Astrocyte (in vitro differentiated cells and primary cell): ENCODE results near the gene C1GALT1. TPM values are rescaled to one million over a fixed set of nuclear protein-coding genes. Genes with fewer than 3 reads are reported as not detected.

ENCODE experiments used
- DNase-seq: peaks from one replicate; pipeline ENCODE4 v3.0.0-alpha.2; 2010; ENCODE audit warnings: low read depth
- FAIRE-seq: peaks from 2 replicates; lab custom pipeline; 2011; peaks lifted over from hg19 to GRCh38; lab: Jason Lieb, UNC
- H2AFZ ChIP-seq: 2 replicates; pipeline ENCODE4 v1.6.0; 2012; ENCODE audit warnings: low read depth, low read length, inconsistent platforms
- H3K27ac ChIP-seq: 2 replicates; pipeline ENCODE4 v1.5.1; 2011; ENCODE audit warnings: low read depth, low read length, inconsistent platforms
- H3K27me3 ChIP-seq: 2 replicates; pipeline ENCODE4 v1.6.0; 2011; ENCODE audit warnings: low read length, inconsistent platforms; ENCODE audit not compliant: insufficient read depth
- H3K36me3 ChIP-seq: 2 replicates; pipeline ENCODE4 v1.5.1; 2011; ENCODE audit warnings: low read length, inconsistent platforms; ENCODE audit not compliant: insufficient read depth
- H3K4me1 ChIP-seq: 2 replicates; pipeline ENCODE4 v1.5.1; 2011; ENCODE audit warnings: low read length, inconsistent platforms; ENCODE audit not compliant: insufficient read depth
- H3K4me2 ChIP-seq: 2 replicates; pipeline ENCODE4 v1.6.0; 2012; ENCODE audit warnings: low read length, inconsistent platforms
- H3K4me3 ChIP-seq: 2 replicates; pipeline ENCODE4 v1.5.1; 2011; ENCODE audit warnings: low read depth, mild to moderate bottlenecking, low read length, inconsistent platforms; ENCODE audit not compliant: insufficient read depth
- H3K79me2 ChIP-seq: 2 replicates; pipeline ENCODE4 v1.6.0; 2012; ENCODE audit warnings: mild to moderate bottlenecking, low read length, inconsistent platforms; ENCODE audit not compliant: insufficient read depth
- H3K9ac ChIP-seq: 2 replicates; pipeline ENCODE4 v1.6.0; 2012; ENCODE audit warnings: mild to moderate bottlenecking, low read length, inconsistent platforms
- H3K9me3 ChIP-seq: 2 replicates; pipeline ENCODE4 v1.5.1; 2012; ENCODE audit warnings: low read depth, mild to moderate bottlenecking, low read length, inconsistent platforms; ENCODE audit not compliant: insufficient read depth
- H4K20me1 ChIP-seq: 2 replicates; pipeline ENCODE4 v1.6.0; 2012; ENCODE audit warnings: low read length, inconsistent platforms; ENCODE audit not compliant: insufficient read depth
- H3K27ac Mint-ChIP-seq: one replicate; pipeline ENCODE4 v1.8.0; 2021; ENCODE audit warnings: mild to moderate bottlenecking, mixed read lengths; ENCODE audit not compliant: unreplicated experiment
- H3K27me3 Mint-ChIP-seq: one replicate; pipeline ENCODE4 v1.8.0; 2021; ENCODE audit warnings: low read depth, mixed read lengths; ENCODE audit not compliant: unreplicated experiment
- H3K36me3 Mint-ChIP-seq: one replicate; pipeline ENCODE4 v1.8.0; 2021; ENCODE audit warnings: low read depth, mixed read lengths; ENCODE audit not compliant: unreplicated experiment
- H3K4me1 Mint-ChIP-seq: one replicate; pipeline ENCODE4 v1.8.0; 2021; ENCODE audit warnings: low read depth, mixed read lengths; ENCODE audit not compliant: unreplicated experiment
- H3K4me3 Mint-ChIP-seq: one replicate; pipeline ENCODE4 v1.8.0; 2021; ENCODE audit warnings: mild to moderate bottlenecking, moderate library complexity, mixed read lengths; ENCODE audit not compliant: unreplicated experiment
- H3K9me3 Mint-ChIP-seq: one replicate; pipeline ENCODE4 v1.8.0; 2021; ENCODE audit warnings: mild to moderate bottlenecking, mixed read lengths; ENCODE audit not compliant: unreplicated experiment
- CTCF ChIP-seq: IDR thresholded peaks from 2 replicates; pipeline ENCODE4 v1.5.1; 2011; ENCODE audit warnings: low read depth, mild to moderate bottlenecking, inconsistent platforms, low read length, moderate library complexity; ENCODE audit not compliant: insufficient read depth
- EZH2 ChIP-seq: IDR thresholded peaks from 2 replicates; pipeline ENCODE4 v1.6.1; 2012; ENCODE audit warnings: mild to moderate bottlenecking, low read length, inconsistent platforms; ENCODE audit not compliant: insufficient read depth
- total RNA-seq: library from RNA; stranded (reverse); gene quantifications from 2 replicates; pipeline ENCODE4 v1.2.1, GENCODE V29; 2021

Gene C1GALT1
- total RNA-seq, 1 donor from 2014 or later, result 40.0 TPM

- H3K4me1 Mint-ChIP-seq, result peaks cover 10% of the 10 kb centered on the region
- Histone ChIP-seq H3K79me2 (no peaks in the 10 kb centered on the region), H2AFZ (no peak overlapping the region), H3K4me1 (no peaks in the 10 kb centered on the region), H3K36me3 (no peaks in the 10 kb centered on the region), H3K27ac (no peak overlapping the region), H4K20me1 (no peaks in the 10 kb centered on the region), H3K9me3 (no peaks in the 10 kb centered on the region), H3K9ac (no peak overlapping the region), H3K27me3 (no peaks in the 10 kb centered on the region), H3K4me2 (no peak overlapping the region), H3K4me3 (no peak overlapping the region)
- H3K27me3 Mint-ChIP-seq, result no peaks in the 10 kb centered on the region
- no peak overlapping the region for H3K4me3 Mint-ChIP-seq
- TF ChIP-seq EZH2 (no peak), CTCF (no peak)
- no peaks in the 10 kb centered on the region for H3K9me3 Mint-ChIP-seq
- H3K27ac Mint-ChIP-seq, result no peak overlapping the region
- H3K36me3 Mint-ChIP-seq, result peaks cover 8% of the 10 kb centered on the region
- FAIRE-seq, result no peak
- no peak for DNase-seq
These were observed 74.5 kb downstream of the C1GALT1 start for GRCh38 chr7:7256731-7257274.

- Mint-ChIP-seq H3K36me3 (peaks cover 8% of the 10 kb centered on the region), H3K27me3 (no peaks in the 10 kb centered on the region), H3K27ac (no peak overlapping the region), H3K4me3 (no peak overlapping the region), H3K4me1 (peaks cover 10% of the 10 kb centered on the region), H3K9me3 (no peaks in the 10 kb centered on the region)
- TF ChIP-seq CTCF, result no peak
- TF ChIP-seq EZH2, result no peak
- Histone ChIP-seq H2AFZ (no peak overlapping the region), H3K4me1 (no peaks in the 10 kb centered on the region), H3K4me3 (no peak overlapping the region), H3K27ac (no peak overlapping the region), H3K9me3 (no peaks in the 10 kb centered on the region), H4K20me1 (no peaks in the 10 kb centered on the region), H3K36me3 (no peaks in the 10 kb centered on the region), H3K27me3 (no peaks in the 10 kb centered on the region), H3K79me2 (no peaks in the 10 kb centered on the region), H3K4me2 (no peak overlapping the region), H3K9ac (no peak overlapping the region)
- no peak for DNase-seq
- no peak for FAIRE-seq
These were observed 75.8 kb downstream of the C1GALT1 start for GRCh38 chr7:7257899-7258692.

GRCh38 chr7:7261863-7262262, 79.5 kb downstream of the C1GALT1 start:
- Histone ChIP-seq H3K27ac (no peak overlapping the region), H3K79me2 (no peaks in the 10 kb centered on the region), H3K9ac (no peak overlapping the region), H3K4me1 (no peaks in the 10 kb centered on the region), H3K4me3 (no peak overlapping the region), H3K36me3 (no peaks in the 10 kb centered on the region), H4K20me1 (no peaks in the 10 kb centered on the region), H3K4me2 (no peak overlapping the region), H2AFZ (no peak overlapping the region), H3K9me3 (no peaks in the 10 kb centered on the region), H3K27me3 (no peaks in the 10 kb centered on the region)
- peaks cover 7% of the 10 kb centered on the region for H3K36me3 Mint-ChIP-seq
- FAIRE-seq (no peak), DNase-seq (no peak)
- peaks cover 17% of the 10 kb centered on the region for H3K4me1 Mint-ChIP-seq
- no peaks in the 10 kb centered on the region for H3K27me3 Mint-ChIP-seq
- no peak overlapping the region for H3K27ac Mint-ChIP-seq
- H3K9me3 Mint-ChIP-seq, result no peaks in the 10 kb centered on the region
- TF ChIP-seq EZH2, result no peak
- TF ChIP-seq CTCF, result no peak
- H3K4me3 Mint-ChIP-seq, result no peak overlapping the region
